ENCODE measurements around the gene KCNQ2.

The KCNQ2 gene

DNA sequence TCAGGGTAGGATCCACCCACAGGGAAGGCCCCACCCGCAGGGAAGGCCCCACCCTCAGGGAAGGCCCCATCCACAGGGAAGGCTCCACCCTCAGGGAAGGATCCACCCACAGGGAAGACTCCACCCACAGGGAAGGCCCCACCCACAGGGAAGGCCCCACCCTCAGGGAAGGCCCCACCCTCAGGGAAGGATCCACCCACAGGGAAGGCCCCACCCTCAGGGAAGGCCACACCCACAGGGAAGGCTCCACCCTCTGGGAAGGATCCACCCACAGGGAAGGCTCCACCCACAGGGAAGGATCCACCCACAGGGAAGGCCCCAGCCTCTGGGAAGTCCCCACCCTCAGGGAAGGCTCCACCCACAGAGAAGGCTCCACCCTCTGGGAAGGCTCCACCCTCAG lies 40.5 kb downstream of the KCNQ2 start:
- DNase-seq: no peak

GRCh38 chr20:63430891-63431290 lies 41.6 kb downstream of the KCNQ2 start:
- no peak for DNase-seq

GRCh38 chr20:63429992-63430391 lies 42.5 kb downstream of the KCNQ2 start:
- no peak for DNase-seq

GRCh38 chr20:63428906-63429575 lies 43.4 kb downstream of the KCNQ2 start:
- no peak for DNase-seq

- no peak for DNase-seq
Measured at GRCh38 chr20:63427724-63428330, 44.6 kb downstream of the KCNQ2 start.

DNA sequence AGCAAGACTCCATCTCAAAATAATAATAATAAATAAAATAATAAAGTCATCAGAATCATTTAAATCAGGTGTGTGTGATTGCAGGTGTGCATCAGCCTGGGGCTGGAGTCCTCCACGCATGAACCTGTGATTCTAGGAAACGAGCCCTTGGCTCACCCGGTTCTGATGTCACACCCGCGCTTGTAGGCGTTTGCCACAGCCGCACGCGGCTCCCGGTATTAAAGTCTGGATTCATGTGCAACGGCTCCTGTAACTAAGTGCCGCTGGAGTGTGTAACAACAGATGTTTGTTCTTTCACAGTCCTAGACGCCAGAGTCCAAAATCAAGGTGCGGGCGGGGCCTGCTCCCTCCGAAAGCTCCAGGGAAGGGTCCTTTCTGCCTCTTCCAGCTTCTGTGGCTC lies 45.2 kb downstream of the KCNQ2 start:
- no peak for DNase-seq

GRCh38 chr20:63425846-63426485 lies 46.5 kb downstream of the KCNQ2 start:
- DNase-seq: no peak

- DNase-seq: no peak
Measured at GRCh38 chr20:63424613-63425012, 47.8 kb downstream of the KCNQ2 start.

DNA sequence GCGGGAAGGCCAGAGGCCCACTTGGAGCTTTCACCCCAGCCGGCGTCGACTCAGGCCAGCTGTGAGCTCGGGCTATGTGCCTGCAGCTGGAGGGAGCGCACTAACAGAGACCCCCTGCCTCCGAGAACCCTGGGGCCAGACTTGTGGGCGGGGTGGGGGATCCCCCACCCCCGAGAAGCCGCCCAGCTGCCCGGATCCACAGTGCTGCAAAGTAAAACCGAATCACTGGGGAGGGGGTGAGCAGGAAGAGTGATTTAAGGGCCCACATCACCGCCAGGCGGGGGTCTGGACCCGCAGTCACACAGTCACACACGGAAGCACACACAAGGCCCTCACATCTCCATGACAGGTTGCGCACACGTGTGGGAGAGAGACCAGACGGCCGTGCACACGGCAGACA lies 48.7 kb downstream of the KCNQ2 start:
- DNase-seq: no peak

DNA sequence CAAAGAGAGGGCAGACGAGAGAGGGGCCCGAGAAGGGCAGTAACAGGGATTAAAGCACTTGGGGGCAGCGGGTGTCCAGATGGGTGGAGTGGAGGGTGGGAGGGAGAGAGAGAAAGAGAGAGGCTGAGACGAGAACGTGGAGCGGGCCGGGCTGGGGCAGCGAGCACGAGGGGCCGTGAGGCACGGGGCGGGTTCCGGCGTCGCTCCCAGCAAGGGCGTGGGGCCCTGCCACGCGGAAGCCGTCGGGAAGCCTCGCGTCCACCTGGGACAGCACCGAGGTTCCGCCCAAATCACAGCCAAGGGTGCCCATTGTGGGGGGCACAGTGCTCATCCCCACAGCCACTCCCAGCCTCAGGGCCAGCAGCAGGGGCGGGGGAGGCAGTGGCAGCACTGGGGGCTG lies 49.8 kb downstream of the KCNQ2 start:
- DNase-seq: no peak

GRCh38 chr20:63421913-63422312 lies 50.5 kb downstream of the KCNQ2 start:
- no peak for DNase-seq

- no peak for DNase-seq
Measured at GRCh38 chr20:63421094-63421692, 51.3 kb downstream of the KCNQ2 start.

- no peak for DNase-seq
Measured at GRCh38 chr20:63420359-63421093, 51.9 kb downstream of the KCNQ2 start.

DNA sequence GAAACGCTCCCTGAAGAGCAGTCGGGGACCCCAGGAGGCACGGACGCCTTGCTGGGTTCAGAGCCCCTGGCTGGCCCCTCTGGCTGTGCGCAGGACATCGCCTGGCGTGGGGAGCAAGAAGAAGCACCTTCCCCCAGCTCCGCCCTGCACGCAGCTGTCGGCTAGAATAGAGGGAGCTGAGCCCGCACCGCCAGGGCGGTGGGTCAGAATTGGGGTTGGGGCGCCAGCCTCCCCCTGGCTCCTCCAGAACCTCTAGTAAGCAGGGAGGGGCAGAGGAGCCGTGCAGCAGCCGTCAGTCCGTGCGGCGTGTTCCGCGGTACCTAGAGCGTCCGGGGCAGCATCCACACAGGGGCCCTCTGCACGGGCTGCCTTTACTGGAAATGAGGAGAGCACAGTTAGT lies 53.2 kb downstream of the KCNQ2 start:
- DNase-seq: no peak

- no peak for DNase-seq
Measured at GRCh38 chr20:63418617-63419016, 53.8 kb downstream of the KCNQ2 start.

GRCh38 chr20:63417738-63418120 lies 54.7 kb downstream of the KCNQ2 start:
- DNase-seq: no peak

DNA sequence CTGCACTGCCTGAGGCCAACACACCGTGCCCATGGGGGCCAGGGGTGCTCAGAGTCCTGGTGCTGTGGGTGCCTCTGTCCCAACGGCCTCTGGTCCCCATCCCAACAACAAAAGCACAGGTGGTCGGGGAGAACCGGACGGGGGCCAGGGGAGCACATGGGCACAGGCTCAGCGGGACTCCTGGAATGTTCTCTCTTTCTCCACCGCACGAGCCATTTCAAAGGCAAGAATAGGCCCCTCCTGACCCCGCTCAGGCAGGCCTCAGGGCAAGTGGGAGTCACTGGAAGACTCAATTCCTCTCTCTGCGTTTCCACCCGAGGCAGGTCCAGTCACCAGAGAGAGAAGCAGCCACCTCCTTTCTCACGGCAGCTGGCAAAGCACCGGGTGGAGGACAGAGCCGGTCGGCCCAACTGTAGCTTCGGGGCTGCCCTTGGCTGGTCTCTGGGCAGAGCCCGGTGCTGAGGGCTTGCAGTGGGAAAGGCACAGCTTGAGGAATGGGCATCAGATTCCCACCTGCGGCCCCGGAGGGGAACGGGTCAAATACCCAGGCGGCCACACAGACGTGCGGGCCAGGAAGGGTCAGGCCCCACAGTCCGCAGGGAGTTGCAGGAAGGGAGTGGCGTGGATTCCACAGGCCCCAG lies 55.2 kb downstream of the KCNQ2 start:
- DNase-seq: no peak

DNA sequence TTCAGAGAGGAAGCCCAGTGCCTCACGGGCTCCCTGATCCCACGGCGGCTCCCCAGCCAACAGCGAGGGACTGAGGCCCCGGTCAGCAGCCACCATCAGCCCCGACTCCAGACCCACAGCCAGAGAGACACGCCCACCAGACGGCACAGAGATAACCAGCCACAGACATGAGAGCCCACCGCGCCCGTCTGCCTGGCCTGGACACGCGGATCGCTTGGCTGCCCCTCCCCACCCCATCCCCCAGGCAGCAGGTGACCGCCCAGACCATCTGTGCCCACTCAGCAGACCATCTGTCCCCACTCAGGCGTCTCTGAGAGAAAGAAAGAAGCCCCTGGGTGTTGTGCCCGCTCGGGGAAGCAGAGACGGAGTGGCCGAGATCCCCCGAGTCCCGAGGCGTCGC lies 55.8 kb downstream of the KCNQ2 start:
- DNase-seq: no peak

DNA sequence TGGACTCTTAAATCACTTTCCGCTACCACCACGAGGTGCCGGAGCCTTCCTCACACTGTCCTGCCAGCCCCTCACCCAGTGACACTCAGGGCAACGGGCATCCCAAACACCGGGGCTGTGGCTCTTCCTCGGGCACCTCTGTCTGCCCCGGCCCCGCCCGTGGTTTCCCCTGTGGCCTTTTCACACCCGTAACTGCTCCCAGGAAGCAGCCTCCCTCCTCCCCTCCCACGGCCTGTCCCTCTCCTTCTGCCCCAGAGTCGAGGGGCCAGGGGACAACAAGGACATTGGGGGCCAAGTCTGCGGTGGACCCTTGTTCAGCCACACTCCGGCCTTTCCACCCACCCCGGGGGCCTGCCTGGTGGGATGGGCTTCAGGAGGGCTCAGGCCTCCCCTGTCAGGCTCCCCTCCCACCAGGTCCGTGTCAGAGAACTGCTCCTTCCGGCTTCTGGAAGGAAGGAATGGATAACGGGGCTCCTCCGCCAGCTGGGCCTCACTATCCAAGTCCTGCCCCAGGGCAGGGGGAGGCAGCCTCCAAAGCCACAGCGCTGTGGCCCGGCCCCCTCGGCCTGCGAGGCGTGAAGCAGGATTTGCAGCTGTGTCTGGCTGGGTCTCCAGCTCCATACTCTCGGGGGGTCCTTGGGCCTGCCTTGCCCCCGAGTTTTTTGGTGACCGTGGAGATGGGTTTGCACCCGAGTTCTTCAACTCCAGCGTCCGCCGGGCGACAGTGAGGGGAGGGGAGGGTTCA lies 56.6 kb downstream of the KCNQ2 start:
- DNase-seq: no peak

DNA sequence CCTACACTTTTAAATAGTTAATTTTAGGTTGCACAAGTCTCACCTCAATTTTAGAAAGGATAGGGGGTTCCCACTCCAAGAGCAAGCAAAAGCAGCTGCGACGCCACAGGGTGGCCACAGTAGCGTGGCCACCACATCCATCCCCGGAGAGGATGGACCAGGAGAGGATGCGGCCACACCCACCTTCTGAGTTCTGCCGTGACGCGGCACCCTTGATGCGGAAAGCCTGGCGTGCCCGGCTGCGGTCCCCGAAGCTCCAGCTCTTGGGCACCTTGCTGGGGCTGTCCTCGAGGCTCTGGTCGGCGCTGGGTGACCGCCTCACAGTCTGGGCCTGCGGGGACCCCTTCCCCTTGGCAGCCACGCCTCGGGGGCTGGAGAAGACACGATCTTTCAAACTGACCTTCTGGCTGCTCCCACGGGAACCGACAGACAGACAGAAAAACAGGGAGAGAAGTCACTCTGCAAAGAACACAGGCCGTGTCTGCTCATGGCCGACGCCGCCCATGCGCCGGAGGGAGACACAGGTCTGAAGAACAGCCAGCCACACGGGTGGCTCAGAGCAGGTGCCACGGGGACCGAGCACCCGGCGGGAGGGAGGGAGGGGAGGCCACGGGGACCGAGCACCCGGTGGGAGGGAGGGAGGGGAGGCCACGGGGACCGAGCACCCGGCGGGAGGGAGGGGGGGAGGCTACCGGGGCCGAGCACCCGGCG lies 57.6 kb downstream of the KCNQ2 start:
- no peak for DNase-seq

GRCh38 chr20:63413963-63414684 lies 58.3 kb downstream of the KCNQ2 start:
- DNase-seq: no peak

Measured in NCI-H1092 (cell line).